ENCODE measurements around the gene EYS. TPM values are rescaled to one million over a fixed set of nuclear protein-coding genes. Genes with fewer than 3 reads are reported as not detected.

EYS gene
- total RNA-seq, 1 experiment from 2014 or later = not detected

DNA sequence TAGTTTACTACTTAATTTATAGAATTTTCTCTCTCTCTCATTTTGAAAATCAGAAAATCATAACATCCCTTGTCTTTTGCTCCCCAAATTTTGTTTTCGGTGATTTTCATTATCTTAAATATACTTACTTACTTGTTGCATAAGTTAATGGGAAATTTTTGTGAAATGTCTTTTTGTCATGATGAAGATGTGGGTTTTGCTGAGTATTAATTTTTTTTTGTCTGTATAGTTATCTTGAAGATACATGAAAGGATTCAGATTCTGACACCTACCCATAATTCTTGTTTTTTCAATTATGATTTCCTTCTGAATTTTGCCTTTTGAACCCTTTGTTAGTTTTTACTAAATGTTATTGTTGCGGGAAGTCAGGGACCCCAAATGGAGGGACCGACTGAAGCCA, 817.9 kb downstream of the EYS start:
- no peak overlapping the region for H3K18ac ChIP-seq (ENCODE audit: insufficient read length, low read depth, low read length)
- H3K27ac Mint-ChIP-seq = peak overlapping the region in 2 of 3 experiments; percentile 51 to 58; a peak in 3 of 7 replicates

More for the DNA sequence above, 817.9 kb downstream of the EYS start:
- Histone ChIP-seq H2BK120ac (ENCODE audit: low read depth, low read length, poor library complexity, severe bottlenecking) (no peak overlapping the region), H3K79me1 (ENCODE audit: insufficient read depth, low read depth, low read length, poor library complexity, severe bottlenecking) (no peaks in the 10 kb centered on the region), H3K4ac (ENCODE audit: low read depth, low read length) (no peak overlapping the region), H2BK20ac (ENCODE audit: low read depth, low read length, poor library complexity, severe bottlenecking) (no peak overlapping the region), H3K23me2 (ENCODE audit: insufficient read length, low read depth, low read length, poor library complexity, severe bottlenecking) (no peaks in the 10 kb centered on the region), H4K5ac (ENCODE audit: insufficient read length, low read depth, low read length) (no peak overlapping the region), H3K27me3 (ENCODE audit: insufficient read depth, low read length) (no peaks in the 10 kb centered on the region), H2BK5ac (ENCODE audit: insufficient read length, low read length) (no peak overlapping the region), H3K4me2 (ENCODE audit: insufficient read depth, insufficient read length, low read length) (no peak overlapping the region), H2BK15ac (ENCODE audit: low read depth, low read length) (no peak overlapping the region), H3K56ac (ENCODE audit: insufficient read length, low read depth, low read length) (no peak overlapping the region), H2AFZ (ENCODE audit: low read length) (no peak overlapping the region), H2BK12ac (ENCODE audit: insufficient read length, low read depth, low read length) (no peak overlapping the region), H3K14ac (ENCODE audit: insufficient read depth, low read length) (no peak overlapping the region), H3T11ph (ENCODE audit: low read length) (no peak overlapping the region), H4K20me1 (ENCODE audit: control insufficient read depth, insufficient read depth, insufficient read length) (no peaks in the 10 kb centered on the region), H2AK5ac (ENCODE audit: insufficient read length, low read length) (no peak overlapping the region), H3K9me3 (ENCODE audit: control insufficient read depth, low read depth, low read length) (no peaks in the 10 kb centered on the region), H3K4me1 (ENCODE audit: insufficient read depth, low read length) (no peaks in the 10 kb centered on the region; the same call in 1 of the 2 replicates), H4K8ac (replicated peaks; ENCODE audit: insufficient read length, low read depth, low read length) (no peak overlapping the region), H3K9ac (ENCODE audit: extremely low read depth, insufficient read length, low read length) (no peak overlapping the region), H3K79me2 (ENCODE audit: insufficient read depth, low read length) (no peaks in the 10 kb centered on the region), H3K23ac (ENCODE audit: insufficient read length, low read depth, low read length) (no peak overlapping the region), H4K91ac (ENCODE audit: insufficient read length, low read depth, low read length) (no peak overlapping the region), H3K27ac (ENCODE audit: insufficient read length, low read depth, low read length) (no peak overlapping the region)
- TF ChIP-seq, protein P1, sequence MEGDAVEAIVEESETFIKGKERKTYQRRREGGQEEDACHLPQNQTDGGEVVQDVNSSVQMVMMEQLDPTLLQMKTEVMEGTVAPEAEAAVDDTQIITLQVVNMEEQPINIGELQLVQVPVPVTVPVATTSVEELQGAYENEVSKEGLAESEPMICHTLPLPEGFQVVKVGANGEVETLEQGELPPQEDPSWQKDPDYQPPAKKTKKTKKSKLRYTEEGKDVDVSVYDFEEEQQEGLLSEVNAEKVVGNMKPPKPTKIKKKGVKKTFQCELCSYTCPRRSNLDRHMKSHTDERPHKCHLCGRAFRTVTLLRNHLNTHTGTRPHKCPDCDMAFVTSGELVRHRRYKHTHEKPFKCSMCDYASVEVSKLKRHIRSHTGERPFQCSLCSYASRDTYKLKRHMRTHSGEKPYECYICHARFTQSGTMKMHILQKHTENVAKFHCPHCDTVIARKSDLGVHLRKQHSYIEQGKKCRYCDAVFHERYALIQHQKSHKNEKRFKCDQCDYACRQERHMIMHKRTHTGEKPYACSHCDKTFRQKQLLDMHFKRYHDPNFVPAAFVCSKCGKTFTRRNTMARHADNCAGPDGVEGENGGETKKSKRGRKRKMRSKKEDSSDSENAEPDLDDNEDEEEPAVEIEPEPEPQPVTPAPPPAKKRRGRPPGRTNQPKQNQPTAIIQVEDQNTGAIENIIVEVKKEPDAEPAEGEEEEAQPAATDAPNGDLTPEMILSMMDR (conservative IDR thresholded peaks at IDR 0.05) = no peak
- peaks cover 31 to 35% of the 10 kb centered on the region in 2 experiments for H3K4me1 Mint-ChIP-seq
- no peaks in the 10 kb centered on the region for H3K27me3 Mint-ChIP-seq (ENCODE audit: low read depth)
- H3K4me3 Mint-ChIP-seq = no peak overlapping the region
- WGBS (ENCODE audit: extremely low coverage, insufficient read length, low lambda C conversion rate) = no CpG with 5 or more reads among the region's 3 CpGs
- H3K36me3 Mint-ChIP-seq (ENCODE audit: insufficient read depth in 1 of 3, low read depth in 3 of 3) = peaks cover 0 to 4% (median 0%) of the 10 kb centered on the region in 3 experiments; a peak in 2 of 7 replicates
- no peaks in the 10 kb centered on the region; a peak in 1 of 5 replicates for H3K9me3 Mint-ChIP-seq
- no peak for DNase-seq
